Stimulated activated CD4-positive, alpha-beta T cell treated with anti-CD3 and anti-CD28 coated beads, Interleukin-4, amount 100 ng/mL, for 48 hours (primary cell): ENCODE measurements around the gene ZNF837.
"Not testable (repeated sequence)": the region's sequence is repeated elsewhere in the genome, so short reads cannot be mapped to it uniquely, and the experiment has no call there.

Experiments
- DNase-seq, 2 donors: peaks; one replicate each; pipeline ENCODE4 v3.0.0-alpha.2; 2020; ENCODE audit warnings: low read depth in 2 of 2

ZNF837 gene

GRCh38 chr19:58396691-58397532 is 16.1 kb upstream of the ZNF837 start:
- DNase-seq: no peak

GRCh38 chr19:58395979-58396627 is 15.3 kb upstream of the ZNF837 start:
- no peak for DNase-seq

GRCh38 chr19:58395220-58395978 is 14.6 kb upstream of the ZNF837 start, which contains the start of gene RNF225:
Gene RNF225 (plus strand): TSS chr19:58395656. CDS start chr19:58396090, 434 bp downstream.
- DNase-seq: no peak

- no peak for DNase-seq
These were observed 14.0 kb upstream of the ZNF837 start for GRCh38 chr19:58394821-58395219.

- DNase-seq: no peak
These were observed 12.8 kb upstream of the ZNF837 start for GRCh38 chr19:58393725-58394033.

GRCh38 chr19:58392945-58393724 is 12.3 kb upstream of the ZNF837 start:
- no peak for DNase-seq

GRCh38 chr19:58388175-58388526 is 7.3 kb upstream of the ZNF837 start:
- no peak for DNase-seq

- no peak for DNase-seq
These were observed 6.7 kb upstream of the ZNF837 start for GRCh38 chr19:58387338-58388174.

GRCh38 chr19:58386576-58387337 is 5.9 kb upstream of the ZNF837 start, which contains the start of gene RPS5:
Gene RPS5 (plus strand): TSS chr19:58387269. CDS start chr19:58388138, 869 bp downstream.
- peak; percentile 87 to 92 for DNase-seq

GRCh38 chr19:58385891-58386575 is 5.2 kb upstream of the ZNF837 start:
- DNase-seq: no peak

- no peak for DNase-seq
These were observed 4.6 kb upstream of the ZNF837 start for GRCh38 chr19:58385313-58385890.

- no peak for DNase-seq
These were observed 2.3 kb upstream of the ZNF837 start for GRCh38 chr19:58382997-58383603.

- no peak for DNase-seq
These were observed 806 bp upstream of the ZNF837 start for GRCh38 chr19:58381460-58382212.

- DNase-seq: no peak
These were observed 681 bp downstream of the ZNF837 start for GRCh38 chr19:58380037-58380661.

- DNase-seq: no peak
These were observed 1.6 kb downstream of the ZNF837 start for GRCh38 chr19:58379246-58379645.

- DNase-seq: not testable (repeated sequence)
These were observed 4.1 kb downstream of the ZNF837 start for GRCh38 chr19:58376724-58377123.

GRCh38 chr19:58374200-58374599 is 6.6 kb downstream of the ZNF837 start:
- DNase-seq: no peak
